CD4-positive, alpha-beta T cell treated with Interleukin-4 for 1 hour (primary cell): Measurements from ENCODE around the gene TMEM181.
"Not testable (repeated sequence)": the region's sequence is repeated elsewhere in the genome, so short reads cannot be mapped to it uniquely, and the experiment has no call there.

Source experiments
- DNase-seq, 2 donors: peaks; one replicate each; pipeline ENCODE4 v3.0.0-alpha.2; 2020 to 2022

Gene TMEM181

DNA sequence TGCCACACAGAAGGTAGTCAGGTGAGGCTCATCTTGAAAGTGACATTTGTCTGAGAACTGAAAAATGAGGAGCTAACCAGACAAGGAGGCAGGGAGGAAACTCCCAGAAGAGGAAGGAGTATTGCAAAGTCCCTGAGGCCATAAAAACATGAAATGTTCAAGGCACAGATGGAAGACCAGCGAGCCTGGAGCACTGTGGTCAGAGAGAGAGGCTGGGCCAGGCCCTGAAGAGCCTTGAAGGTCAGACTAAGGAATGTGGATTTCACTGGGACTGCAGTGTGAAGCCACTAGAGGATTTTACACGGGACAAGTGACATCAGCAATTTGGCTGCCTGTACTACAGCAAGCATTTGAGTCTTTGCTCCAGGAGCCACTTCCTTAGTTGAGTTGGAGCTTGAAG lies 21.1 kb upstream of the TMEM181 start:
- no peak for DNase-seq

DNA sequence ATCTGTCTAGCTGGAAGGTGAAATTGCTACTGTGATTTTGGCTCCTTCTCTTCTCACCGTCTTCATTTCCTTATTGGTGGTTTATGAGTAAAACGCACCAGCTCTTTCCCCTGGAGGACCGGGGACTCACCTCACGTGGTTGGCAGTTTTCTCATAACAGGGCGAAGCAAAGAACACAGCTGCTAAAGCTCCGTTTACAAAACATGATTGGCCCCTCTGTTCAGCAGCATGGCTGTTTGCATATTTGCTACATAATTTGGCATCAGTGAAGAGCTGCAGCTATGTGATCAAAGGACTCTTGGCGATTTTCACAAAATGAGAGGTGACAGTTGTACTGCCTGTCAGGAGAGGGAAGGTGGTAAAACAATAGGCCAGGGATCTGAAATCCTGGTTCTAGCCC lies 20.5 kb upstream of the TMEM181 start:
- DNase-seq, result no peak

DNA sequence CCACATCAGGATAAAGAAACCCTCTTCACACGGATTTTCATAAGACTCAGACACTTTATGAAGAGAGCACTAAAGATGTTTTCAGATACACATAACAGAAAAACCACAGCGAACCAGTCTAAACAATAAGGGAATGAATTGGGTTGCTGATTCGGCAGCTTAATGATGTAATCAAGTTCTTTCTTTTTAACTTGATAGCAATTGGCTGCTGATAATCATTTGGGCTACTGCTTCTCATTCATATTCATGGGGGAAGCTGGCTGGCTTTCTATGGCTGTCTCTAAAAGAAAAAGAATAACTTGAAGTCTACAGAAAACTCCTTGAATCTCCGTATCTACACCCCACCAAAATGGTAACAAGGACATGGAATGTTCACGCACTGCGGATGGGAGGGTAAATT lies 20.0 kb upstream of the TMEM181 start:
- DNase-seq, result no peak

DNA sequence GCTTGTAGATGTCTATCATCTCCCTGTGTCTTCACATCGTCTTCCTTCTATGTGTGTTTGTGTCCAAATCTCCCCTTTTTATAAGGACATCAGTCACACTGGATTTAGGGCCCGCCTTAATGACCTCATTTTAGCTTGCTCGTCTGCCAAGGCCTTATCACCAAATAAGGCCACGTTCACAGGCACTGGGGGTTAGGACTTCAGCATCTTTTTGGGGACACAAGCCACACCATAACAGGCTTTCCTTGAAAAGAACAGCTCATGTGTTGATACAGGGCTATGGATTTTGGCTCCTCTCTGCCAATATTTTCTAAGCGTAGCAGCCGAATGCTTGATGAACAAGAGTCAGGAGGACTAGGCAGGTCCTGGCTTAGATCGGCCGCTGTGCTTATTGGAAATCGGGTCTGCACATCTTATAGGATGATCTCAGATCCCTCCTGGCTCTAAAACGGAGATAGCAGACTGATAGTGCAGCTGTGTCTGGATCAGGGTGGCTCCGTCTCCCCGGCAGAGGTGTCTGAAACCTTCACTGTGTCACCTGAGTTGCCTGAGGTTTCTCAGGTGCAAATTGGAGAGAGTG lies 16.2 kb upstream of the TMEM181 start:
- DNase-seq, result no peak

DNA sequence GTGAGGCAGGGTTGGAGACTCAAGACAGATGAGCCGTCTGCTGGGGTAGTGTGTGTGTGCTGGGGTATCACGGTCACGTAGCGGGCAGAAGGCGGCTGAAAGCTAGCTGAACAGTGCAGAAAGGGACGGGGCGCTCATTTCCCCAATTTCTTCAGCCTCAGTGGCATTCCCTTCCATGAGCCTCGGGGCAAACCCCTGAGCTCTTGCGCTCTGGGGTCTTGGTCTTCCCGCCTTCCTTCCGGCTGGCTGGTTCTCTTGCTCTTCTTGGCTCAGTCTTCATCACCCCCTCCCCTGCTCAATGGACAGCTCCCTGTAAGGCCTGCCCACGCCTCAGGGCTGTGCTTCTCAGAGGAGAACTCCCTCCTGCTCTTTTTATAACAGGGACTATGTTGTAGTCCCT lies 15.5 kb upstream of the TMEM181 start:
- no peak for DNase-seq

DNA sequence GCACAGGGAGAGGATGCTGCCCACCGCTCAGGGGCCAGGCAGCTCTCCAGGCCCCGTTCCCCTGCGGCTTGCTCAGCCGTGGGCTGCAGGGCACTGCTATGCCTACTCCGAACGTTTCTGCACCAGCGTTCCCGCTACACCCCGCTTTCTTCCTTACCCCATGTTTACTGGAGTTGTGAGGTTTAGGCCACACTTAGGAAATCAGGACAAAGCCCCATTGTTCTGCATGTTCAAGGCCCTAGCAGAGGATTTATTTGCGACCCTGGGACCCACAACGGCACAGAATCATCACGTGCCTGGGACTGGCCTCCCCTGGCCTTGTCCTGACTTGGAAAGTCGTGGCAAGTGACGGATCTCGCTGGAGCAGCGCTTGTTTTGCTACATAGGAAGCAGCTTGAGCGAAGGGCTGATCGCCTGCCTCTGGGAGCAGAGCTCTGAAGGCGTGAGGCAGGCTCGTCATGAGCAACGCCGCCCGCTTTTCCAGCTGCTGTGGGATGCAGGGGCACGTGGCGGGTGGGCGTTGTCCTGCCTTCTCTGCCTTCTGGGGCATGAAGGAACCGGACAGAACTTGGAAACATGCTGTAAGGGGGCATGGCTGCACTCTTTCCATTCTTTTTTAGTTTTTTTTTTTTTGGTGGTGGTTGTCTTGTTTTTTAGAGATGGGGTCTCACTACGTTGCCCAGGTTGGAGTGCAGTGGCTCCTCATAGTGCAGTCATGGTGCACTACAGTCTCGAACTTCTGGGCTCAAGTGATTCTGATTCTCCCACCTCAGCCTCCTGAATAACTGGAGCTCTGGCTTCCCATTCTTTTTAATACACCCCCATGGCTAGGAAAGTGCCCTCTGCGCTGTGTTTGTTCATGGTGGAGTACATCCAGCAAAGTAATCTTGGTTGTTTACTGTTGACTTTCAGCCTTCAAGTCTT lies 14.6 kb upstream of the TMEM181 start:
- no peak for DNase-seq

DNA sequence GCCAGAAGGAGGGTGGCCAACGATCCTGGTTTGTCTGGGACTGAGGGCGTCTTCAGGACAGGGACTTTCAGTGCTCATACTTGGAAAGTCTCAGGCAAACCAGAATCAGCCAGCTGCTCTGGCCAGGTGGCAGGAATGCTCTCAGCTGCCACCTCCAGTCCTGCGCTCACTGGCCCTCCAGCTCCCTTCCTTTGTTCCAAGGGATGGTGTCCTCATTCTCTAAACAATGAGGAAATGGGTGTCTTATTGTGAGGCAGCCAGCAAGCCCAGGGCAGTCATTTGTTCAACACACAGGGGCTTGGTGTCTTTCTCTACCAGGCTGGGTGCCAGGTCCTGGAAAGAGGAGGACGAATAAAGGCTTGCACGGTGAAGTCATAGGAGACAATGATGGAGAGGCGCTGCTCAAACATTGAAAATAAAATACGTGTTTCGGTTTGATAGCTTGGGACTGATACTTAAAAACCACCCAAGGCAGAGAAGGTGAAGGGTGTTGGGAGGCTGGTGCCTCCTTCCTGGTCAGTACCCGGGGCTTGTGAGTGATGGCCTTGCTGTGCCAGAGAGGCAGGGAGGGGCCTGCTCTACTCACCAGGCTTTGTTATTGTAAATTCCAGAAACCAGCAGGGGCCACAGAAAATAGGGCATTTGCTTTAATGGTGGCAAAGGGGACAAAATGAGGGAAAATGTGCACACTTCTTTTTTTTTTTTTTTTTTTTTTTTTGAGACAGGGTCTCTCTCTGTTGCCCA lies 11.3 kb upstream of the TMEM181 start:
- DNase-seq, result no peak

DNA sequence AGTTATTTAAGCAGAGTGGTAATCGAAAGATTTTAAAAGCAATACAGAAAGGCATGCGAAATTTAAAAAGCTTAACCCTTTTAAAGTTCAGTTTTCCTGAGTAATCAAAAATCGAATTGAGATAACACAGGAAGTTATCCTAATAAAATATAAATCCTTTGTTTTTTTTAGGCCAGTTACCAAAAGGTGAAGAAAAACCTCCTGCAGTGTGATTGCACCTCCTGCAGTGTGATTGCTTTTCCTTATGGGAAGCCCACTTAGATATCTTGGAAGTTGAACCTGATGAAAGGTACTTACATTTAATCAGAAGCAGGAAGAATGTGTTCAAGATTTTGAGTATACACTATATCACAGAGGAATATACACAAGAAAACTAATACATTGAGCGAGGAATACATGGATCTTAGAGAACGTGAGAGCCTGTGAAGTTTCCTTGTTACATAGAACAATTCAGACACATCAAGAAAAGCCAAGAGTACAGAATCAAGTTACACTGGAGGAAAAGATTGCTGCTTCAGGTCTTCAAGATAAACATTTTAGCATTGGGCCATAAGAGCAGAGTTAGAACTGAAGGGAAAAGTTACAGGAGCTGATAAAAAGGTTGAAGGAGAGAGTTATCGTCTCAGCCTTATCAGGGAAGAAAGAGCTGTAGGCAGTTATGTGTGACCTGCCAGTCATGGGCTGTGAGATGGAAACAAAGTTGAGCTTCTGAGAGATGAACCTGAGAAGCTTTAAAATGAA lies 7.7 kb upstream of the TMEM181 start:
- no peak for DNase-seq

DNA sequence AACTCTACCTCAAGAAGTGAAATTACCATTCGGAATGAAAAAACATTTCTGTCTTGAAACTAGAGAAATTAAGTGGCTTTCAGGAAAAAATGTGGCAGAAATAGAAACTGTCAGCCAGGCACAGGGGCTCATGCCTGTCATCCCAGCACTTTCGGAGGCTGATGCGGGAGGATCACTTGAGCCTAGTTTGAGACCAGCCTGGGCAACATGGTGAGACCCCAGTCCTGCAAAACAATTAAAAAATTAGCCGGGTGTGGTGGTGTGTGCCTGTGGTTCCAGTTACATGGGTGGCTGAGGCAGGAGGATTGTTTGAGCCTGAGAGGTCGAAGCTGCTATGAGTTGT lies 7.1 kb upstream of the TMEM181 start:
- no peak for DNase-seq

DNA sequence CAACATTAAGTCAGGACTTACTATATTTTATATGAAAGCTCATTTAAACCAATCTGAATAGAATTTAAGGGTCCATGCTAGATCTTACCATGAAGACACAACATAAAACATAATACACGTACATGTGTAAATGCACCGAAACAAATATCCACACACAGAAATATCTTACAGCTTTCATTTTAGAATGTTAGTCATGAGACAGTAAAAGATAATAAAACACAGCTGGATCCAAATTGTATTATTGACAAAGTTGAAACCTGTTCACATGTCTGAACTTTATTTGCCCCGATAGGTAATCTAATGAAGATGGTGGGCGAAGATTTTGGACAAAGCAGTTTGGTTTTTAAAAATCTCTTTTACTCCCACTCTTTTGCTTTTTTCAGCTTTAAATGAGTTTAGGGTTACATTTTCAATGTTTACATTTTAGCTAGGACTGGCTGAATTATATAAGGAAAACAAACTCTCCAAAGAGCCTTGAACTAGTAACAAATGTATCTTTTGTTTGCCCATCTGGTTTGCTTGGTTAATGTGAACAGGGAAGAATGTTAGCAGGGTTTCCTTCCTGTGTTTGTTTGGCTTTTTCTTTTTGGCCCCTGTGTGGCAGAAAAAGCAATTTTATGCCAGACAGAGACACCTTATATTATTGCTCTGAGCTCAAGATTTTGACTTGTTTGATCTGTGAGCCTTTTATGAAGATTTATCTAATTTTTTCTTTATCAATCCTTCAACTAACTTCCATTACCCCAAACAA lies 5.1 kb upstream of the TMEM181 start:
- DNase-seq, result no peak

DNA sequence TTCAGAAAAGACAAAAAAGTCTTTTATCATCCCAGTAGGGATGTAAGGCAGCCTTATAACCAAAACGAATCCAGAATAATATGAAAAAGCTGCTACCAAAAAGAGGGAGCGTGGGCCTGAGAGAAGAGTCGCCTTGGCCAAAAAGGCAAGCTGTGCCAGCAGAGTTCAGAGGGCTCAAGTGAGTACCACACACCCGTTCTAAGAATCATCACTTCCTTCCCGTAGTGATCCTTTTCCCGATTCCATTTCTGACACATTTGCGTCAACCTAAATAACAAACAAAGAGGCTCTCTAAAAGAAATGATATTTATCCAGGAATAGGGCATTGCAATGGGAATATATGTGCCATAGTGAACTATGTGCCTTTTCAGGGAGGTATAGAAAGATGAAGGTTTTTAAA lies 3.8 kb upstream of the TMEM181 start:
- DNase-seq, result no peak

DNA sequence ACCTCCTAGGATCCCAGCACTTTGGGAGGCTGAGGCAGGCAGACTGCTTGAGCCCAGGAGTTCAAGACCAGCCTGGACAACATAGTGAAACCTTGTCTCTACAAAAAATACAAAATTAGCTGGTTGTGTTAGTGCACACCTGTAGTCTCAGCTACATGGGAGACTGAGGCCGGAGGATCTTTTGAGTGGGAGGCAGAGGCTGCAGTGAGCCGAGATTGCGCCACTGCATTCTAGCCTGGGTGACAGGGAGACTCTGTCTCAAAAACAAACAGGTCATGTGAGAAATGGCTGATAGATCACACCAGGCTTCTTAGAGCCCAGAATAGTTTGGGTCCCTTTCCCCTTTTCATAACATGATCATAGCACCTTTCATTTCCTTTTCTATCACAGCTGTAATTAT lies 2.8 kb upstream of the TMEM181 start:
- DNase-seq, result not testable (repeated sequence)

DNA sequence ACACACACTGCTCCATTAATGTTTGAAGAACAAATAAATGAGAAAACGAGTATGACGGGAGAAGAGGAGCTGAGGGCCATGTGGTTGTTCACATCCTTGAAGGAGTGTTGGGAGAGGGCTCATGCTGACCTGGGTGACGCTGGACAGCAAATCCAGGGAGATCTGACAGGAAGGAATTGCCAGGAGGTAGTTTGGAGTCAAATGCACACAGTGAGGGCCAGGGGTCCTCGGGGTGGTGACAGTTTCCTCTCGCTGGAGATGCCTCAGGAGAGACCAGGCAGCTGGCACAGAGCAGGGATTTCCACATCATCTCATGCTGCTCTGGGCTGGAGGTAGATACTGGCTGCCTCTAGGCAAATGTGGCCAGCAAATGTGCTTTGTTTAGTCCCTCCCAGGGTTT lies 2.0 kb upstream of the TMEM181 start:
- DNase-seq, result no peak

DNA sequence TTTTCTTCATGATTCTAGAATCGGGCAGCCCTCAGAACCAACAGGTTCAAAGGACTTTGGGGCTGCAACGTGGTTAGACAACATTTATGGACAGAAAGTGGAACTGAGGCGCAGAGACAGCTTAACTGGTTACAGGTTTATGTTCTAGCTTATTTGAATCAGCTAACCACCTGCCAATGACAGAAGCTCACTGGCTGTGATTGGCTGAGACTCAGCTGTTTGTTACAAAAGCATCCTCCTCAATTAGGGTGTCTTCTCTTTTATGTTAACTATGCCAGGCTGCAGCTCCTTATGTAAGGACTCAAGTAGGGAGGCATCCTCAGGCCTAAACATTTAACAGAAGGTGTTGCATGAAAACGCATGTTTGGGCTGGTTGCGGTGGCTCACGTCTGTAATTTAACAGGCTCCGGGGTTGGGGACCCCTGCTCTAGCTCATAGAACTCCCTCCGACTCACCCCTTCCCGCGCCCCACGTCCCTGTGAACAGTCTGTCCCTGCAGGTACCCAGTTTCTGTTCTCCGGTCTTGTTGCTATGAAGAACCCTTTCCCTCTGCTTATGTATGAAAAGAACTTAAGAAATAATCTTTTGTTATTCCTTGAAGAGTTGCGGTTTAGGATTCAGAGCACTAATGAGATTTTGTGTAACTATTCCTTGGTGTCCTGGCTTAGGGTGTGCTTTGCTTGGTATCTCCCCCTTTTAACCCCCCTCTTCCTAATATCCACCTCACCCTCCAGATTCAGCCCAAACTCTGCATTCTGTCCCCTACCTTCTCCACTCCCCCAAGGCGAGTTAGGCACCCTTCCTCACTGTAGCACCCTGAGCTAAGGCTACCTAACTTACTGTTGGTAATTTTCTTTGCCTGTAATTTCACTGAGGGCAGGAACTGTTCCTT lies 1.2 kb upstream of the TMEM181 start:
- no peak for DNase-seq

DNA sequence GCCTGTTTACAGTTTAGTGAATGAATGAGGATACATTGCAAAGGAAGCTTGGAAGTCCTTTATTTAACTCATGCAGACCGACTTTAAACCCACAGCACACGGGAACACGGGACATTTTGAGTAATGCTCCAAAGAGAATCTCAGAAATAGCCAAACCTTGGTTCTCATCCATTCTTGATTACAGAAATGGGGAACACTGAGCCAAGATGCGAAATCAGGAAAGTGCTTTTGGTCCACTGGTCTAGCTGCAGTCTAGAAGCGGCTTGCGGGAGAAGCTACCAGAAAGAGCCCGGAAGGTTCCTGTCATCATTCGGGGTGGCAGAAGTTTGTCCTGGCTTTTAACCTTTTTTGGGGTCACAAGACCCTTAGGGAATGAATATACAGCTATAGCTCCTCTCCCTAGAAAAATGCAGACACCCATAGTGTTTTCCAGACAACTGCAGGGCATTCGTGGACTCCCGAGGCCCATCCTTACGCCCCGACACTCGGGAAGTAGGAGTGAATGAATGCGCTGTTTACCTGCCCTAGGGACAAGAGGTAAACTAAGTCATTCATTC lies 475 bp upstream of the TMEM181 start:
- no peak for DNase-seq

DNA sequence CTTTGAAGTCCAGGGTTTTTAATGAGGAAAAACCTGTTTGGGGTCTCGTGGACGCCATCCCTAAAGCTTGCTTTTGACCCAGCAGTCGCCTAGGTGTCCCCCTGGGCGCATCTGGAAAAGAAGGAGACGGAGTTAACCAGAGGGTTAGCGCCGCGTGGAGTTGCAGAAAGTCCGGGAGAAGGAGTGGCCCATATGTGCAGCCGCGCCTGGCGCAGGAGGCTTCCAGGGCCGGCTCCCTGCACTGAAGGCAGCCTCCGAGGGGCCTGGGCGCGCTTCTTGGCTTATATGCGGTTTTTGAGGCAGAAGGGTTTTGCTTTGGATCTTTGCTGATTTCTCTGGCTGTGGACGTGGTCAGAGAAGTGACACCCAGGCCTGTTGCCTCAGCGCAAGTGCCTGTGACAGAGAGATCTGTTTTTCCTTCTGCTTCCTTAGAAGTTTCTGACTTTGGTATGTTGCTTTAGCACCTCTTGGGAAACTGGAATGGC lies 987 bp downstream of the TMEM181 start:
- DNase-seq, result no peak

DNA sequence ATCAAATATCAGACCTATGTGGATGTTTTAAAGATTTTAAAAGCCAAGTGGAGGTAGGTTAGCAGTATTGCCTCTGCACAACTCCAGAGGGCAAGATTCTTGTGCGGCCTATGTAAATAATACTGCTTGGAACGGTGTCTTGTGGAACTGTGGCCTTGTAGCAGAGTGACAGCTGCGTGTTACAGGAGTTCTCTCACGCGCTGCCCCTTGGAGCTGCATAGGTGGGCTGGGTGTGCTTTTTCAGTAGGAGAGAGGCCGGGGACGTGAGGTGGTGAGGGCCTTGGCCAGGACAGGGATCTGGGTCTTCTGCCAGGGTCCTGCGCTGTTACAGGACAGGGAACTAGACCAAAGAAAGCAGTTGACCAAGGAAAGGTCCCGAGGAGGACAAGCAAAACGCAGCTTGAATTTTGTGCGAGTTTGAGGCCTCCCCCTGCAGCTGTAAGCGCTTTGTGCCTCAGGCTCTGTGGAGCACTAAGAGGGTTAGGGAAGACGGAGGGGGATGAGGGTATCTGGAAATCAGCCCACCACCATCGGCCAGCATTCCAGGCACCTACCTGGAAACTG lies 1.5 kb downstream of the TMEM181 start:
- DNase-seq, result no peak

DNA sequence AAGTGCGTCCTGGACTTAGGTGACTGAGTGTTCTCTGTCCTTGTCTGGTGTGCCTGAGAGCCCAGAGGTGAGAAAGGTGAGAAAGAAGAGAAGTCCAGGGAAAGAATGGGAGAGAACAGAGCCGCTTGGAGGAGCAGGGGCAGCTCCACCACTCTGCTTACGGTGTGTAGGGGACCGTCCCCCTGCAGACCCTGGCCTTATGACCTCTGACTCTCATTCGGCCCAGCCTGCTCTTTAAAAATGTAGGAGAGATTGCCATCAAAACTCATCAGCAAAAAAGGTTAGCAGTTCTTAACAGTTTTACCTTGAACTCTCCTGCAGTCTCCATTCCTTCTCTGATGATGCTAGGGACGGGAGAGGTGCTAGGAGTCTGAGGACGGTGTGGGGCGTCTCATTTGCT lies 2.0 kb downstream of the TMEM181 start:
- DNase-seq, result no peak

DNA sequence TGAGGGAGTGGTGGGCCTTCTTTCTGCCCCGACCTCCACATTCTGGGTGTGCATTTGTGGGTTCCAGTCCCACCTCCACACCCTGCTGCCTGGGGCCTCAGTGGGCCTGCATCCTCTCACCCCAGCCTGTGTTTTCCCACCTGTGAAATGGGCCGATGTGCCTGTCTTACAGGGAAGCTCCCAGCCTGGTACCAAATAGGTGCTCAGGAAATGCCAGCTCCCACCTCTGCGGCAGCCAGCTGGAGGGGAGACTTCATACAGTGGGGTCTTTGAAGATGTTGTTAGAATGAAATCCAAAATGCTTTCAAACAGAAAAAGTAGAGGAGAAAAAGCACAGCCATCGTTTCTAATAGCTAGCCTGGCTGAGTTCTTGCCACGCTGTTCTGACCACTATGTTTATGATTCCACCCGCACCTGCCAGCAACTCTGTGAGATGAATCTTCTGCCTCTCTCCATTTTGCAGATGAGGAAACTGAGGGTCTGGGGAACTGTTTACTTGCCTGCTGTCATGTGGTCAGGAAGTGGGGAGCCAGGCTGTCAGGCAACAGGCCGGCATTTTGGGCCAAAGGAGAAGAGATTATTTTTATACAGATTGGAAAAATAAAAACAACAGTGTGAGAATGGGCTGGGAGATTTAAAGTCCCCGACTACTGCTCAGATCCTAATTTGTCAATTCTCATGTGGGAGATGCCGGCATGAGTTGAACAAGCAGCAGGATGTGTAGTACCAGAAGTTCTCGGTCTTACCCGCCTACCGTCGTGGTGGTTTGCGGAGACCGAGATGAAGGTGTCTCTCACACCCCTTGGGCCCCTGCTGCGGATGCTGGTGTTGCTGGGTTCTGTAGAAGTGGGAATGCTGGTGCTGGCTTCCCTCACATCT lies 4.6 kb downstream of the TMEM181 start:
- peak; percentile 30 to 55 for DNase-seq

DNA sequence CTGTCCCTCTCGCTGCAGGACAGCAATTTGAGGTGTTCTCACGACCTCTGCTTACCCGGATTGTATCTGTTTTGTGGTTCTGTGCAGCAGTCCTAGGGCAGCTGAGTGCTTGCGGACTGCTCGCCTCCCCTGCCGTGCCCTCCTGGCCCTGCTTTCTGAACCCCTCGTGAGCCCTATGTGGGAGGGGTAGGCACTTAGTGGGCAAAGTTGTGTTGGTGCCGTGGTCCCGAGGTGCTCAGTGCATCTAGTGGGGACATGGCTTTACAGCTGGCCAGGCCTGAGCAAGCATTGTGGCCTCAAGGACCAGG lies 5.2 kb downstream of the TMEM181 start:
- DNase-seq, result no peak
